Peyer's patch (tissue), 4 donors: ENCODE measurements around the gene PAK1. TPM values are rescaled to one million over a fixed set of nuclear protein-coding genes. Genes with fewer than 3 reads are reported as not detected.

ENCODE experiments used
- DNase-seq, 3 donors: peaks; one replicate each; pipeline ENCODE4 v3.0.0-alpha.2; 2017 to 2019
- H3K27ac ChIP-seq, 4 donors: fragments of 200-600 bp; sonication (generic); one replicate each; pipeline ENCODE4 v1.5.1; 2016 to 2019
- H3K27me3 ChIP-seq, 2 donors: fragments of 200-600 bp; sonication (generic); one replicate each; pipeline ENCODE4 v1.5.1; 2019
- H3K36me3 ChIP-seq, 3 donors: fragments of 200-600 bp; sonication (generic); one replicate each; pipeline ENCODE4 v1.5.1; 2016 to 2019
- H3K4me1 ChIP-seq, 4 donors: fragments of 200-600 bp; sonication (generic); one replicate each; pipeline ENCODE4 v1.5.1; 2016 to 2019
- H3K4me3 ChIP-seq, 4 donors: fragments of 200-600 bp; sonication (generic); 1 replicate in 3 of 4; 2 replicates in 1 of 4; pipeline ENCODE4 v1.5.1; 2016 to 2019; ENCODE audit warnings: mild to moderate bottlenecking in 1 of 4
- H3K9me3 ChIP-seq, 4 donors: fragments of 200-600 bp; sonication (generic); one replicate each; pipeline ENCODE4 v1.5.1; 2016 to 2019; ENCODE audit warnings: mild to moderate bottlenecking in 1 of 4
- POLR2A ChIP-seq, 2 donors: fragments of 450-650 bp; IDR thresholded peaks; one replicate each; pipeline ENCODE4 v1.5.1; 2017; ENCODE audit warnings: antibody characterized with exemption in 2 of 2, mild to moderate bottlenecking in 2 of 2, moderate library complexity in 2 of 2
- total RNA-seq, 4 donors: library from RNA; depleted of rRNA; stranded (reverse); fragments of >200 nt; gene quantifications; one replicate each; pipeline ENCODE4 v1.1.0, GENCODE V29; 2016
- TF ChIP-seq, protein P1 (sequence below), 6 experiments: fragments of 450-650 bp in 4 of 6; fragments of 200-600 bp in 2 of 6; sonication (generic) in 1 of 6; IDR thresholded peaks; one replicate each; pipeline ENCODE4 v1.5.1; 2017 to 2019; ENCODE audit warnings: antibody characterized with exemption in 6 of 6, mild to moderate bottlenecking in 3 of 6, moderate library complexity in 1 of 6

The PAK1 gene
- 100 to 1,000 TPM in 2 of 4 donors, 10 to 100 TPM in 2; 60.2 to 127 (median 103) TPM for total RNA-seq

DNA sequence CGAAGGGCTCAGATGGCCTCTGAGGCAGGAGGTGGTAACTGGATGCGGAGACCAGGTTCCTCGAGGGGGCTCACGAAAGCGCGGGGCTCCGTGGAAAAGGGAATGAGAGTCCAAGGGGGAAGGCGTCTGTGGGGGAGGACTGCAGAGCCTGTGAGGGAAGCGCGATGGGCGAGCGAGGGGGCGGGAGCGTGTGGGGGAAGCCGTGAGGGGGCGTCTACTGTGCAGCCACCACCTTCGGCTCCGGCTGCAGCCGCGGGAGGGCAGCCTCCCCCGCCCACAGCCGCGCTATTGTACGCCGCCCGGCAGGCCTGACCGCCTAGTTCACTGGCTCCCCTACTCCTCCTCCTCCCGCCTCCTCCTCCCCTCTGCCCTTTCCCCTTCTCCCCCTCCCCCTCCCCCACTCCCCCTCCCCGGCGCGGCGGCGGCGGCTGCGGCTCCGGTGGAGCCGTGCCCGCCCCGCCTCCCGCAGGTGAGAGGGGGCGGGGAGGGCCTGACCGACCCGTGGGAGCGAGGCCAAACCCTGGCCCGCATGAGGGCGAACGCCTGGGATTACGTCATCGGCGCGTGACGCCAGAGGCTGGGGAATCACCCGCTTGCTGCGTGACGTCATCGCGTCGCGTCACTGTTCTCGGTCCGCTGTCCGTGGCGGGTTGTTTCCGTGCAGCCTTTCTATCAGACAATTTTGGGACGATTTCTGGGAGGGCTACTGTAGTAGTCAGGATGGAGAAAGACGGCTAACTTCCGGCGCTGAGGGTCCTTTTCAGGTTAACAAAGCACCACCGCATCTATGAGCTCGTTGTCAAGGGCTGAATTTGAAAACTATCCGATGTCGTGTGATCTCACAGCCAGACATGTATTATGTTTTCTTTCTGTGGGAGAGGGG lies at the start of gene PAK1:
Gene PAK1 (minus strand): TSS at position 294 of the 883 bp plus-strand sequence. CDS start 81,574 bp downstream, outside the sequence.
- H3K36me3 ChIP-seq = no peaks in the 10 kb centered on the region
- H3K27ac ChIP-seq = peak within 1 kb of the TSS; percentile 68 to 91 (median 88)
- TF ChIP-seq, protein P1, sequence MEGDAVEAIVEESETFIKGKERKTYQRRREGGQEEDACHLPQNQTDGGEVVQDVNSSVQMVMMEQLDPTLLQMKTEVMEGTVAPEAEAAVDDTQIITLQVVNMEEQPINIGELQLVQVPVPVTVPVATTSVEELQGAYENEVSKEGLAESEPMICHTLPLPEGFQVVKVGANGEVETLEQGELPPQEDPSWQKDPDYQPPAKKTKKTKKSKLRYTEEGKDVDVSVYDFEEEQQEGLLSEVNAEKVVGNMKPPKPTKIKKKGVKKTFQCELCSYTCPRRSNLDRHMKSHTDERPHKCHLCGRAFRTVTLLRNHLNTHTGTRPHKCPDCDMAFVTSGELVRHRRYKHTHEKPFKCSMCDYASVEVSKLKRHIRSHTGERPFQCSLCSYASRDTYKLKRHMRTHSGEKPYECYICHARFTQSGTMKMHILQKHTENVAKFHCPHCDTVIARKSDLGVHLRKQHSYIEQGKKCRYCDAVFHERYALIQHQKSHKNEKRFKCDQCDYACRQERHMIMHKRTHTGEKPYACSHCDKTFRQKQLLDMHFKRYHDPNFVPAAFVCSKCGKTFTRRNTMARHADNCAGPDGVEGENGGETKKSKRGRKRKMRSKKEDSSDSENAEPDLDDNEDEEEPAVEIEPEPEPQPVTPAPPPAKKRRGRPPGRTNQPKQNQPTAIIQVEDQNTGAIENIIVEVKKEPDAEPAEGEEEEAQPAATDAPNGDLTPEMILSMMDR (IDR thresholded peaks at IDR 0.05) = peak in 3 of 6 experiments; percentile 19 to 45 (median 24)
- TF ChIP-seq POLR2A (IDR thresholded peaks at IDR 0.05) = peak; percentile 42 to 63
- peak; percentile 81 to 95 (median 93) for DNase-seq
- H3K9me3 ChIP-seq = no peaks in the 10 kb centered on the region
- no peaks in the 10 kb centered on the region for H3K27me3 ChIP-seq
- peak within 1 kb of the TSS; percentile 50 to 85 (median 66) for H3K4me3 ChIP-seq
- peaks cover 0 to 21% (median 3%) of the 10 kb centered on the region in 4 donors for H3K4me1 ChIP-seq

DNA sequence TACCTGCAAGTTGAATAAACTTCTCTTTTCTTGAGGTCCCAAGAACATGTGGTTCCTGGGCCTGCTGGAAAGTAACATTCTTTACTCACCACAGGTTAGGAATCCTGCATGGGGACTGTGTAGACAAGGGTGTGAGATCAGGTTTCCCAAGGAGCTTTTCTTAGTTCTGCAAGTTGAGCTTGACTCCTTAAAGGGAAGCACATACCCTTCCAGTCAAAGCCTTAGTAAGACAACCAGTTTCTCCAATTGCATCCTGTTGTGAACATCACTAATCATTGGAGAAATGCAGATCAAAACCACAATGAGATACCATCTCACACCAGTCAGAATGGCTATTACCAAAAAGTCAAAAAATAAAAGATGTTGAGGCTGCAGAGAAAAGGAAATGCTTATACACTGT lies 48.3 kb upstream of the PAK1 start:
- H3K27ac ChIP-seq = no peak overlapping the region
- H3K4me3 ChIP-seq = no peak overlapping the region
- H3K4me1 ChIP-seq = no peaks in the 10 kb centered on the region
- no peak for DNase-seq
- no peaks in the 10 kb centered on the region for H3K27me3 ChIP-seq
- H3K36me3 ChIP-seq = no peaks in the 10 kb centered on the region
- no peak for TF ChIP-seq POLR2A (IDR thresholded peaks at IDR 0.05)
- H3K9me3 ChIP-seq = no peaks in the 10 kb centered on the region

DNA sequence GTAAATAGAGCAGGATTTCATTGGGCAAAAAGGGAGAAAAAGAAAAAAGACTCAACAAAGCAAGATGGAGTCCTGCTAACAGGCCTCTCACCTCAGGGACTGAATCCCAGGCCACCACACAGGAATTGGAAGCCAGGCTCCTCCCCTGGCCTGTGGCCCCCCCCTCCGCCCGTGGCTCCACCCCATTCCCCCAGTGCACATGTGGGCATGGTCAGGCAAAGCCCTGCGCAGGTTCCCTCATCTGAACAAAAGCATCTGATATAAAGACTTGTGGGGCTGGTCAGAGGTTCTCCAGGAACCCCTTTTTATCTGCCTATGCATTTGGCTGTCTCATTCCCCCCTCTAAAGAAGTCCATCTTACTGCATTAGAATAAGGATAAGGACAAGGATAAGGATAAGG lies 46.0 kb upstream of the PAK1 start:
- DNase-seq = no peak
- Histone ChIP-seq H3K27me3 (no peaks in the 10 kb centered on the region), H3K9me3 (no peaks in the 10 kb centered on the region), H3K4me1 (peaks cover 0 to 3% (median 0%) of the 10 kb centered on the region in 4 donors), H3K36me3 (no peaks in the 10 kb centered on the region), H3K27ac (no peak overlapping the region), H3K4me3 (no peak overlapping the region)
- TF ChIP-seq, protein P1 (IDR thresholded peaks at IDR 0.05) = no peak
- no peak for TF ChIP-seq POLR2A (IDR thresholded peaks at IDR 0.05)

DNA sequence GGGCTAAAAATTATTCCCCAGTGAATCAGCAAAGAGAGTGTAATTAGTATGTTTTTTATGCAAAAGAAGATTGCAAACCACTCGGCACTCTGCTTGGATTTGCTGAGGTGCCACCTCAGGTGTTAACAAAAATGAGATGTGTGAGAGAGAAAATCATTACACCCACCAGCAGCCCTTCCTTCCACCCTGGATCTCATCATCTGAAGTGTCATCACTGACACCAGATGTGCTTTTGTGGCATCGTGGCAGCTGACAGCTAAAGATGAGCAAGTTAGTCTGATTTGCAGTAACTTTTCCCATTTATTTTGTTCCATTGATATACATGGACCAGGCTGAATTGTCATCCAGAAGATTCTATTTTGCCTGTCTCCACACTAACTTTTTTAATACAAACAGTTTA lies 44.6 kb upstream of the PAK1 start:
- H3K4me1 ChIP-seq = peaks cover 0 to 5% (median 0%) of the 10 kb centered on the region in 4 donors
- no peaks in the 10 kb centered on the region for H3K9me3 ChIP-seq
- TF ChIP-seq, protein P1 (IDR thresholded peaks at IDR 0.05) = no peak
- no peak for TF ChIP-seq POLR2A (IDR thresholded peaks at IDR 0.05)
- no peaks in the 10 kb centered on the region for H3K36me3 ChIP-seq
- no peaks in the 10 kb centered on the region for H3K27me3 ChIP-seq
- H3K27ac ChIP-seq = no peak overlapping the region
- no peak for DNase-seq
- H3K4me3 ChIP-seq = no peak overlapping the region

DNA sequence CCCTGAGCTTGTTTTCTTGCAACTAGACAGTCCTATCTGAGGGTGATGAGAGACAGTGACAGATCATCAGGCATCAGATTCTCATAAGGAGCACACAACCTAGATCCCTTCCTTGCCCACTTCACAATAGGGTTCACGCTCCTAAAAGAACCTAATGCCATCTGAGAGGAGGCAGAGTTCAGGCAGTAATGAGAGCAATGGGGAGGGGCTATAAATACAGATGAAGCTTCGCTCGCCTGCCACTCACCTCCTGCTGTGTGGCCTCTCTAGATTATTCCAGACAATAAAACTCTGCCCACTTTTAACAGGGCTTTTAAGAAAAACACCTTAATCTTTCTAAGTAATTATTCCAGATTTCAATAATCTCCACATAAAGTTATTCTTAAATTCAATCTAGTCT lies 43.9 kb upstream of the PAK1 start:
- Histone ChIP-seq H3K4me1 (peaks cover 0 to 5% (median 0%) of the 10 kb centered on the region in 4 donors), H3K4me3 (no peak overlapping the region), H3K36me3 (no peaks in the 10 kb centered on the region), H3K9me3 (no peaks in the 10 kb centered on the region), H3K27ac (no peak overlapping the region), H3K27me3 (no peaks in the 10 kb centered on the region)
- DNase-seq = no peak
- TF ChIP-seq, protein P1 (IDR thresholded peaks at IDR 0.05) = no peak
- no peak for TF ChIP-seq POLR2A (IDR thresholded peaks at IDR 0.05)

DNA sequence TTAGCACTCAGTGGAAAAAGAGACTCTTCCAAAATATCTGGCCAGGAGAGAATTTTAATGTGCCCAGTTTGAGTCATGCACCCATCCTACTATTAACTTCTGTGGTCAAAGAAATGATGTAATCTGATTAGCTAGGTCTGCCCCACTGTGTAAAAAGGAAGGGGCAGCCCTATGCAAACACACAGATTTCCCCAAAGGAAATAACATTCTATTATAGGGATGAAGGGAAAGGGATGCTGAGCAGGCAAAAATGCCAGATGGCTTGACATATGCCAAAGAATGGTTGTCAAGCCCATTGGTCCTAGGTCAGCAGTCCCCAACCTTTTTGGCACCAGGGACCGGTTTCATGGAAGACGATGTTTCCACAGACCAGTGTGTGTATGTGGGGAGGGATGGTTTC lies 43.3 kb upstream of the PAK1 start:
- no peaks in the 10 kb centered on the region for H3K27me3 ChIP-seq
- H3K4me3 ChIP-seq = no peak overlapping the region
- H3K36me3 ChIP-seq = no peaks in the 10 kb centered on the region
- no peaks in the 10 kb centered on the region for H3K9me3 ChIP-seq
- peaks cover 0 to 5% (median 0%) of the 10 kb centered on the region in 4 donors for H3K4me1 ChIP-seq
- no peak overlapping the region for H3K27ac ChIP-seq
- TF ChIP-seq, protein P1 (IDR thresholded peaks at IDR 0.05) = no peak
- no peak for TF ChIP-seq POLR2A (IDR thresholded peaks at IDR 0.05)
- DNase-seq = no peak
